GM18858 (cell line): ENCODE results near the gene SLC4A4.
"Not testable (repeated sequence)": the region's sequence is repeated elsewhere in the genome, so short reads cannot be mapped to it uniquely, and the experiment has no call there.

Experiments used
- ATAC-seq: cut with Tn5 transposase; IDR thresholded peaks from one replicate; pipeline ENCODE4 v1.9.1; 2021; ENCODE audit not compliant: unreplicated experiment

The SLC4A4 gene

GRCh38 chr4:71406459-71406963, 67.7 kb downstream of the SLC4A4 start:
- ATAC-seq: no peak

- not testable (repeated sequence) for ATAC-seq
These were observed 70.1 kb downstream of the SLC4A4 start for GRCh38 chr4:71408961-71409360.

- no peak for ATAC-seq
These were observed 73.2 kb downstream of the SLC4A4 start for GRCh38 chr4:71411981-71412380.

GRCh38 chr4:71415491-71415890, 76.7 kb downstream of the SLC4A4 start:
- ATAC-seq: no peak

GRCh38 chr4:71417150-71417549, 78.3 kb downstream of the SLC4A4 start:
- ATAC-seq: no peak

GRCh38 chr4:71426381-71427042, 87.7 kb downstream of the SLC4A4 start:
- no peak for ATAC-seq

- no peak for ATAC-seq
These were observed 90.3 kb downstream of the SLC4A4 start for GRCh38 chr4:71429106-71429505.

- no peak for ATAC-seq
These were observed 91.1 kb downstream of the SLC4A4 start for GRCh38 chr4:71429962-71430361.

- no peak for ATAC-seq
These were observed 91.8 kb downstream of the SLC4A4 start for GRCh38 chr4:71430609-71431008.

GRCh38 chr4:71440612-71441011, 101.8 kb downstream of the SLC4A4 start:
- no peak for ATAC-seq

GRCh38 chr4:71441186-71442169, 102.7 kb downstream of the SLC4A4 start:
- ATAC-seq: no peak

GRCh38 chr4:71442336-71442735, 103.5 kb downstream of the SLC4A4 start:
- ATAC-seq: no peak

- ATAC-seq: no peak
These were observed 105.6 kb downstream of the SLC4A4 start for GRCh38 chr4:71444395-71444794.

- no peak for ATAC-seq
These were observed 107.0 kb downstream of the SLC4A4 start for GRCh38 chr4:71445811-71446210.

- ATAC-seq: no peak
These were observed 107.8 kb downstream of the SLC4A4 start for GRCh38 chr4:71446479-71447081.

- no peak for ATAC-seq
These were observed 110.2 kb downstream of the SLC4A4 start for GRCh38 chr4:71449040-71449439.

- ATAC-seq: no peak
These were observed 111.1 kb downstream of the SLC4A4 start for GRCh38 chr4:71449878-71450277.

- ATAC-seq: no peak
These were observed 114.7 kb downstream of the SLC4A4 start for GRCh38 chr4:71453531-71453930.

- ATAC-seq: no peak
These were observed 118.0 kb downstream of the SLC4A4 start for GRCh38 chr4:71456841-71457240.

- no peak for ATAC-seq
These were observed 121.6 kb downstream of the SLC4A4 start for GRCh38 chr4:71460371-71460770.

GRCh38 chr4:71461422-71461821, 122.6 kb downstream of the SLC4A4 start:
- no peak for ATAC-seq
